ENCODE measurements around the gene ARF4. TPM values are rescaled to one million over a fixed set of nuclear protein-coding genes. Genes with fewer than 3 reads are reported as not detected.

Gene ARF4
- total and polyA plus RNA-seq, 10 of the 15 experiments (the other 5 are each of a cell fraction or from before 2014, with no cell fraction given) = 66.2 to 283 (median 128) TPM

DNA sequence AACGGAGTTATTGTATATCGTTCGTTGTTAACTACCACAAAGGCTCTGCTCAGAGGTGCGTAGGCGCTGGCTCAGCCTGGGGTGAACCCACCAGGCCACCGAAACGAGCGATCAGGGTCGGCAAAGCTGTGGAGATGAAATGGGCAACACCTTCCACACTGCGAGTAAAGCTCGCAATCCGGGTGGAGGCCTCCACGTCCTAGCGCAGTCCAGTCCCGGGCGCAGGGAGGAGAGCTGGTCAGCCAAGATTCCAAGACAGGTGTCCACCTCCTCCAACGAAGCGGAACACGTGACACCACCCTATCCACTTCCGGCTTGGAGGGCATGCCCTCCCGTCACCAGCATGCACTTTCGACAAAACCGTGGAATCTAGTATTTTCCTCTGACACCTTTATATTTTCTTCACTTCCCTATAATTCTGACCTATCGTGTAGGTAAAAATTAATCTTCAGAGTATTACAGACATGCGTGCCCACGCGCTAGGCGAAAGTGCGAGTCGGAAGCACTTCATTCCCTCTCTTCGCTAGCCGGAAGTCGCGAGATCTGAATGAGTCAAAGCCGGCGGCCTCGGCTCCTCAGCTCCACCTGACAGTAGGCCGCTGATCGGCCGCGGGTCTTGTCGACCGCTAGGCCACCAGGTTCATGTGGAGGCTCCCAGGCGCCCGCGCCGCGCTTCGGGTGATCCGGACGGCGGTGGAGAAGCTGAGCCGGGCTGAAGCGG is 41.2 kb downstream of the ARF4 start, which contains the start of gene PDE12 (continued):
- TF ChIP-seq, protein P1, sequence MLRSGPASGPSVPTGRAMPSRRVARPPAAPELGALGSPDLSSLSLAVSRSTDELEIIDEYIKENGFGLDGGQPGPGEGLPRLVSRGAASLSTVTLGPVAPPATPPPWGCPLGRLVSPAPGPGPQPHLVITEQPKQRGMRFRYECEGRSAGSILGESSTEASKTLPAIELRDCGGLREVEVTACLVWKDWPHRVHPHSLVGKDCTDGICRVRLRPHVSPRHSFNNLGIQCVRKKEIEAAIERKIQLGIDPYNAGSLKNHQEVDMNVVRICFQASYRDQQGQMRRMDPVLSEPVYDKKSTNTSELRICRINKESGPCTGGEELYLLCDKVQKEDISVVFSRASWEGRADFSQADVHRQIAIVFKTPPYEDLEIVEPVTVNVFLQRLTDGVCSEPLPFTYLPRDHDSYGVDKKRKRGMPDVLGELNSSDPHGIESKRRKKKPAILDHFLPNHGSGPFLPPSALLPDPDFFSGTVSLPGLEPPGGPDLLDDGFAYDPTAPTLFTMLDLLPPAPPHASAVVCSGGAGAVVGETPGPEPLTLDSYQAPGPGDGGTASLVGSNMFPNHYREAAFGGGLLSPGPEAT (IDR thresholded peaks at IDR 0.05; ENCODE audit: low read depth) = peak; percentile 97
- TF ChIP-seq MXI1 (IDR thresholded peaks at IDR 0.05; ENCODE audit: low read depth, low read length) (peak; percentile 92), RCOR1 (conservative IDR thresholded peaks at IDR 0.05; ENCODE audit: low read depth, low read length) (no peak)

- in situ Hi-C loops (cut with MboI) = no loop called here
- H3K79me2 ChIP-seq (ENCODE audit: control insufficient read depth, insufficient read depth, low read length) = peaks cover 49% of the 10 kb centered on the region
- SMC1A ChIA-PET (ENCODE audit: uncharacterized antibody, unreplicated experiment) = interaction anchor here (1.4 to 2.6 kb wide), 4 partner anchors 42 to 327 kb away, joined by 4 to 14 read pairs (median 6); partner anchors contain the start of gene ARF4
- H3K27ac ChIP-seq (ENCODE audit: control insufficient read depth, insufficient read depth) = peak overlapping the region; percentile 99
- H4K20me1 ChIP-seq (ENCODE audit: control insufficient read depth, insufficient read depth) = no peaks in the 10 kb centered on the region
- POLR2A ChIA-PET = interaction anchor here (0.7 to 5.5 kb wide), 4 partner anchors 43 to 271 kb away, joined by 3 to 36 read pairs (median 4); partner anchors contain the start of gene ARF4
- H3K27me3 ChIP-seq (replicated peaks in 1 of 2; ENCODE audit: control insufficient read depth in 2 of 2, insufficient read depth in 2 of 2, low read length in 1 of 2) = no peaks in the 10 kb centered on the region
- WGBS (ENCODE audit: insufficient coverage, insufficient replicate concordance, low lambda C conversion rate, missing lambda C conversion rate) = 24% methylated on average over 8 of the region's 8 CpGs
- ATAC-seq = no peak; the same call in 2 of the 3 replicates
- peak overlapping the region; percentile 85 for H3K4me2 ChIP-seq (ENCODE audit: control insufficient read depth, insufficient read depth)
- peak overlapping the region; percentile 76 for H3K4me3 ChIP-seq
- DNase-seq (ENCODE audit: low read depth, low spot score) = no peak
- CTCF ChIA-PET = interaction anchor here (1.2 to 1.6 kb wide), 3 partner anchors 38 to 271 kb away, joined by 5 to 7 read pairs (median 6); partner anchors contain the start of gene ARF4
- peak overlapping the region; percentile 96 for H3K9ac ChIP-seq (ENCODE audit: control insufficient read depth, insufficient read depth, low read length)
- H3K9me3 ChIP-seq (replicated peaks; ENCODE audit: control insufficient read depth, insufficient read depth, low read length) = no peaks in the 10 kb centered on the region
- H3K4me1 ChIP-seq (ENCODE audit: control insufficient read depth, insufficient read depth, low read length) = no peaks in the 10 kb centered on the region; the same call in none of the 2 replicates
- TF ChIP-seq POLR2AphosphoS2 (IDR thresholded peaks at IDR 0.05; ENCODE audit: low read depth, low read length) = no peak
- RAD21 ChIA-PET (ENCODE audit: unreplicated experiment) = interaction anchor here (0.6 to 3.7 kb wide), 5 partner anchors 42 to 271 kb away, joined by 3 to 22 read pairs (median 4); partner anchors contain the start of gene ARF4
- peaks cover 0 to 10% of the 10 kb centered on the region in 2 experiments; a peak in 2 of 4 replicates for H3K36me3 ChIP-seq (ENCODE audit: control insufficient read depth in 2 of 2, insufficient read depth in 2 of 2, low read length in 1 of 2)
- peak overlapping the region; percentile 100 for H2AFZ ChIP-seq (ENCODE audit: control insufficient read depth, low read depth, low read length)
- BruUV-seq (replicated peaks) = TSS peak; percentile 99
- no peak for FAIRE-seq
- intact Hi-C loops (cut with micrococcal nuclease; ENCODE audit: unreplicated experiment) = loop anchor here (5.0 kb wide), 1 partner anchor 137 kb away; the partner anchor contains the start of gene DENND6A
Measured at GRCh38 chr3:57555306-57555705, 41.8 kb downstream of the ARF4 start.
